ENCODE measurements around the gene RARS2.

DNA sequence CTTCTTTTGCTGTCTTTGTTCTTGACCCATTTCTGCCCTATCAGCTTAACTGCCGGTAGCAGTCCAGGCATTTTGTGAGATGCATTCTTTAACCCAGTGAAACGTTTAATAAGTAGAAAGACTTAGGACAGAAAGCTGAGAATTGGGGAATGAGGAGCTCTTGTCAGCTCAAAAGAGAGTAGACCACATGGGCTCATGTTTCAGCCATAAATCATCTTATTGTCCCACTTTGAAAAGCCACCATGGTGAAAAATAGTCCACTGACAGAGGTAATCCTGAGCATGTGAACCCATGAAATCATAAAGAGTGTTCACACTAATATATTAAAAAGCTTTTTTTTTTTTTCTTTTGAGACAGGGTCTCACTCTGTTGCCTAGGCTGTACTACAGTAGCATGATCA, 16.4 kb upstream of the RARS2 start:
- TF ChIP-seq, protein P1, sequence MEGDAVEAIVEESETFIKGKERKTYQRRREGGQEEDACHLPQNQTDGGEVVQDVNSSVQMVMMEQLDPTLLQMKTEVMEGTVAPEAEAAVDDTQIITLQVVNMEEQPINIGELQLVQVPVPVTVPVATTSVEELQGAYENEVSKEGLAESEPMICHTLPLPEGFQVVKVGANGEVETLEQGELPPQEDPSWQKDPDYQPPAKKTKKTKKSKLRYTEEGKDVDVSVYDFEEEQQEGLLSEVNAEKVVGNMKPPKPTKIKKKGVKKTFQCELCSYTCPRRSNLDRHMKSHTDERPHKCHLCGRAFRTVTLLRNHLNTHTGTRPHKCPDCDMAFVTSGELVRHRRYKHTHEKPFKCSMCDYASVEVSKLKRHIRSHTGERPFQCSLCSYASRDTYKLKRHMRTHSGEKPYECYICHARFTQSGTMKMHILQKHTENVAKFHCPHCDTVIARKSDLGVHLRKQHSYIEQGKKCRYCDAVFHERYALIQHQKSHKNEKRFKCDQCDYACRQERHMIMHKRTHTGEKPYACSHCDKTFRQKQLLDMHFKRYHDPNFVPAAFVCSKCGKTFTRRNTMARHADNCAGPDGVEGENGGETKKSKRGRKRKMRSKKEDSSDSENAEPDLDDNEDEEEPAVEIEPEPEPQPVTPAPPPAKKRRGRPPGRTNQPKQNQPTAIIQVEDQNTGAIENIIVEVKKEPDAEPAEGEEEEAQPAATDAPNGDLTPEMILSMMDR (IDR thresholded peaks at IDR 0.05; ENCODE audit: insufficient read depth, low read depth, low read length) = no peak
- TF ChIP-seq EZH2 (IDR thresholded peaks at IDR 0.05; ENCODE audit: insufficient read depth, low read length) = no peak
